ENCODE measurements around the gene GLB1L.

GRCh38 chr2:219290381-219291171 lies 45.3 kb upstream of the GLB1L start:
- TF ChIP-seq EZH2 (IDR thresholded peaks at IDR 0.05; ENCODE audit: low read length): no peak
- TF ChIP-seq, protein P1, sequence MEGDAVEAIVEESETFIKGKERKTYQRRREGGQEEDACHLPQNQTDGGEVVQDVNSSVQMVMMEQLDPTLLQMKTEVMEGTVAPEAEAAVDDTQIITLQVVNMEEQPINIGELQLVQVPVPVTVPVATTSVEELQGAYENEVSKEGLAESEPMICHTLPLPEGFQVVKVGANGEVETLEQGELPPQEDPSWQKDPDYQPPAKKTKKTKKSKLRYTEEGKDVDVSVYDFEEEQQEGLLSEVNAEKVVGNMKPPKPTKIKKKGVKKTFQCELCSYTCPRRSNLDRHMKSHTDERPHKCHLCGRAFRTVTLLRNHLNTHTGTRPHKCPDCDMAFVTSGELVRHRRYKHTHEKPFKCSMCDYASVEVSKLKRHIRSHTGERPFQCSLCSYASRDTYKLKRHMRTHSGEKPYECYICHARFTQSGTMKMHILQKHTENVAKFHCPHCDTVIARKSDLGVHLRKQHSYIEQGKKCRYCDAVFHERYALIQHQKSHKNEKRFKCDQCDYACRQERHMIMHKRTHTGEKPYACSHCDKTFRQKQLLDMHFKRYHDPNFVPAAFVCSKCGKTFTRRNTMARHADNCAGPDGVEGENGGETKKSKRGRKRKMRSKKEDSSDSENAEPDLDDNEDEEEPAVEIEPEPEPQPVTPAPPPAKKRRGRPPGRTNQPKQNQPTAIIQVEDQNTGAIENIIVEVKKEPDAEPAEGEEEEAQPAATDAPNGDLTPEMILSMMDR (optimal IDR thresholded peaks at IDR 0.05 in 1 of 3, IDR thresholded peaks at IDR 0.05 in 1 of 3, conservative IDR thresholded peaks at IDR 0.05 in 1 of 3; ENCODE audit: extremely low read depth in 1 of 3, insufficient read depth in 2 of 3, low read length in 3 of 3): no peak
